Measurements from ENCODE around the gene MMP25.
A peak's percentile ranks its signal among the peaks of the same experiment; 100 is the strongest.
"Not testable (repeated sequence)": the region's sequence is repeated elsewhere in the genome, so short reads cannot be mapped to it uniquely, and the experiment has no call there.

The MMP25 gene

DNA sequence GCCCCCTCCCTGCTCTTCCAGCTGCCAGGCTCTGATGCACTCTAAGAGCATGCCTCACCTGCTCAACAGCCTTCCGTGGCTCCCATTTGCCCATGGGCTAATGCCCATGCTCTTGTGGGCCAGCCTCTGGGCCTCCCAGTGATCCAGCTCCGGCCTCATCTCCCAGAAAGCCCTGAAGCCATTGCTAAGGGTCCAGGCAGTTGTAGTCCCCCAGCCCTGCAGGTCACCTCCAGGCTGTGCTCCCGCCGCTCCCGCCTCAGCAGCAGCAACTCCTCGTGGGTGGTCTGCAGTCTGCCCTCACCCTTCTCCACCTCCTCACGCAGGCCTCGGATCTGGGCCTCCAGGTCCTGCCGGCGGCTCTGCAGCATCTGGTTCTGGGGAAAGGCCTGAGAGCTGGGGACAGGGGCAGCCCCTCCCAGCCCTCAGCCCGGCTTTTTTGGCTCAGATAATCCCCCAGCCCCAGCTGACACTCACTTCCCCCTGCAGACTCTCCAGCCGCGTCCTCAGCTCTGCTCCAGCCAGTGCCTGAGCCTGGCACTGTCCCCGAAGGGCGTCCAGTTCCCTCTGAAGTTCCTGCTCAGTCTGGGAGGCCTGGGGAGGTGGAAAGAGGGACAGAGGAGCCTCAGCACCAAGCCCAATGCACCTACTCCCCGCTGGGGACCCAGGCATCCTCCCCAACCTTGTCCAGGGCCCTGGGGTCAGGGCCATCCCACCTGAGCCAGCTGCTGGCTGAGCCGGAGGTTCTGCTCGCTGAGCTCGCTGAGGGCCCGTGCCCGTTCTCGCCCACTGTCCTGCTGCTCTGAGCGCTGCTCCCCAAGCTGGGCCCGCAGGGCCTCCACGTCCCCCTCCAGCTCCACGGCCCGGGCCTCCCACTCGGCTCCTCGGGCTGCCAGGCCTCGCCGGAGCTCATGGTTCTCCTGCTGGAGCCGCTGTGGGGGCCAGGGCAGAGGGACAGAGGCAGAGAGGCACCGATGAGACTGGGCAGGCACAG is 15.8 kb upstream of the MMP25 start:
- DNase-seq = no peak

DNA sequence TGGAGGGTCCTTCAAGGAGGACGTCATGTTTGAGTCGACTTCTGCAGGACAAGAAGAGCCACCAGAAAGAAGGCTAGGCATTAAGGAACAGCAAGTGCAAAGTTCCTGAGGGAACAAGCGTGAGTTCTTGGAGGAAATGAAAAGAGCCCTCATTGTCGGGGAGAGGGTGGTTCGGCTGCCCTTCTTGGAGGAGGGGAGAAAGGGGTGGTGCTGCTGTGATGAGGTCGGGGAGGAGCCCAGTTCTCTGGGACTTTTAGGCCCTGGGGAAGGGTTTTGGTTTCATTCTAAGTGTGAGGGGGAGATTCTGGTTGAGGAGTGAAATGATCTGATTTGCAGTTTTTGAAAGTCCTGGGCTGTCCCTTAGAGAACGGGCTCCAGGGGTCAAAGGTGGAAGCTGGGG is 13.7 kb upstream of the MMP25 start:
- DNase-seq = no peak

- DNase-seq = no peak
These were observed 10.9 kb upstream of the MMP25 start for GRCh38 chr16:3035289-3035971.

DNA sequence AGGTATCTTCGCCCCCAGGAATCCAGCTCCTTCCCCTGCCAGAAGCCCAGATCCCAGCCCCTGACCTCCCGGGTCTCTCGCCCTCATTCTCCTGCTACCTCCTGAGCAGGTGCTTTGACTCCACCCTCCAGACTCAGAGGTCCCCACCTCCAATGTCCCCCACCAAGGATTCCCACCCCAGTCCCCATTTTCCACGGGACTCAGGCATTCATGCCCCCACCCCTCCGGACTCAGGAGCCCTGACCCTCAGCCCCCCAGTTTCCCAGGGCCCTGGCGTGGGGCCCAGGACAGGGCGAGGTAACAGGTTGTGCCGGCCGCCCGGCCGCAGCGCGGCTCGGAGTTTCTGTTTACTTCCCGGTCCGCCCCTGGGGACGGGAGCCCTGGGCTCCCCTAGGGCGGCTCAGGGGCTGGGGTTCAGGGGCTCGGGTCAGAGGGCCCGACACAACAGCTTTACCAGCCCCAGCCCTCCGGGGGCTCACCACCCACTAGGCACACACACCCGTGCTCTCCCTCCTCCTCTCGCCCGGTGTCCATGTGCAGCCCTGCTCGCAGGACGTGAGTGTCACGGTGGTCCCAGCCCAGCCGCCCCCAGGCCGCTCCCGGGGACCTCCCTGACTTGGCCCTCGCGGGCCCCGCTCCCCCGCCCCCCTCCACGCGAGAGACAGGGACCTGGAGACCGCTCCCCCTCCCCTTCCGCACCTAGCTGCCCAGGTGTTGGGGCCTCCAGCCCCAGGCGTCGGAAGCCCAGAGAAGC is 10.2 kb upstream of the MMP25 start:
- no peak for DNase-seq

DNA sequence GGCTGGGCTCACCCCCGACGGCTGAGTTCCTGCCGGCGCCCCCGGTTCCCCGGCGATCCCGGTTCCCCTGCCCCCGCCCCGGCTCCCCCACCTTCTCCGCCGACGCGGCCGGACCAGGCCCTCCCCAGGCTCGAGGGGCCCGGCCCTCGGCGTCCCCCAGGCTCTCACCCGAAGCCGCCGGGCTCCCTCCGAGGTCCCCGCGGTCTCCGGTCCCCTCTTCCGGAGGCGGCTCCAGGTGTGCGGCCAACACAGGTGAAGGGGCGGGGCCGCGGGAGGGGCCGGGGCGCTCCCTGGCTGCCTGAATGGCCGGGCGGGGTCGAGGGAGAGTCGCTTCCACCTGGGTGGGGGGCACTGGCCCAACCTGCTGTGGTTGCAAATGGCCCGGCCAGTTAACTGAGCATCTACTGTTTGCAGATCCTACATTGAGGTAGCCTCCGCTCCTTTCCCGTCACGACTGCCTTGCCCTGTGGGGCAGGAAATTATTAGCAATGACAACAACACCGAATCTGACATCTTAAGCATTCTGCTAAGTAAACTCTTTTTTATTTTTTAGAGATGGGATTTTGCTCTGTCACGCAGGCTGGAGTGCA is 9.5 kb upstream of the MMP25 start, which contains the start of gene BICDL2:
Gene BICDL2 (minus strand): TSS at position 219 of the 590 bp plus-strand sequence. CDS start 1,448 bp downstream, outside the sequence.
- no peak for DNase-seq

DNA sequence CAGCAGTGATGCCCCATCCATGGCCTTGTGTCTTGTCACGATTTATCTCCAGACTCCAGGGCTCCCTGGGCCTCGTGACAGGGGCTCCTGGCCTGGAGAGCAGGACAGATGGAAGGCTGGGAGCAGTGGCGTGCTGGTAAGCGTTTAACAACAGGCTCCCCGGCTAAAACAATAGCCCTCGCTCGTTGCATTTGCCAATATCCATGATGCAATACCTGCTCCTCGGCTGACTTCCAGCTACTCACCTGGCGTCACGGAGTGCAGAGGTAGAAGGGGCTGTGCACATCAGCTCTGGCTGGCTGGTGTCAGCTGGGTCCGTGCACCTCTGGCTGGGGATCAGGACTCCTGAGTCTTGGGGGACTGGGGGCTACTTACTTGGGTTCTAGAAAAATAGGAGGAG is 8.1 kb upstream of the MMP25 start:
- DNase-seq = no peak

- DNase-seq = no peak
These were observed 7.5 kb upstream of the MMP25 start for GRCh38 chr16:3038896-3039295.

DNA sequence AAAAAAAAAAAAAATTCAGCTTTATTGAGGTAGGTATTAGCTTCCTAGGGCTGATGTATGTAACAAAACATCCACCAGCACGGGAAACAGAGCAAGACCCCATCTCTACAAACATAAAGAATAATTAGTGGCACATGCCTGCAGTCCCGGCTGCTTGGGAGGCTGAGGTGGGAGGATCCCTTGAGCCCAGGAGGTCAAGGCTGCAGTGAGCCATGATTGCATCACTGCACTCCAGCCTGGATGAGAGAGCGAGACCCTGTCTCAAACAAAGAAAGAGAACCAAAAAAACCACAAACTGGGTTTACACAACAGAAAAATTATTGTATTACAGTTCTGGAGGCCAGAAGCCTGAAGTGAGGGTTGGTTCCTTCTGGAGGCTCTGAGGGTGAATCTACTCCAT is 4.0 kb upstream of the MMP25 start:
- DNase-seq = no peak

DNA sequence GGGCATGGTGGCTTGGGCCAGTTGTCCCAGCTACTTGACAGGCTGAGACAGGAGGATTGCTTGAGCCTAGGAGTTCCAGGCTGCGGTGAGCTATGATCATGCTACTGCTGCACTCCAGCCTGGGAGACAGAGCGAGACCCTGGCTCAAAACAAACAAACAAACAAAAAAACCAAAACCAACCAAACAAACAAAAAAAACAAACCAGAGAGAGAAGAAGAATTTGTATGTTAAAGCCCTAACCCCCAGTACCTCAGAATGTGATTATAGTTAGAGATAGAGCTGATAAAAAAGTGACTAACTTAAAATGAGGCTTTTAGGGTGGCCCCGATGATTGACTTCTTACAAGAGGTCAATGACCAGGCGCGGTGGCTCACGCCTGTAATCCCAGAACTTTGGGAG is 1.7 kb upstream of the MMP25 start:
- DNase-seq = no peak

DNA sequence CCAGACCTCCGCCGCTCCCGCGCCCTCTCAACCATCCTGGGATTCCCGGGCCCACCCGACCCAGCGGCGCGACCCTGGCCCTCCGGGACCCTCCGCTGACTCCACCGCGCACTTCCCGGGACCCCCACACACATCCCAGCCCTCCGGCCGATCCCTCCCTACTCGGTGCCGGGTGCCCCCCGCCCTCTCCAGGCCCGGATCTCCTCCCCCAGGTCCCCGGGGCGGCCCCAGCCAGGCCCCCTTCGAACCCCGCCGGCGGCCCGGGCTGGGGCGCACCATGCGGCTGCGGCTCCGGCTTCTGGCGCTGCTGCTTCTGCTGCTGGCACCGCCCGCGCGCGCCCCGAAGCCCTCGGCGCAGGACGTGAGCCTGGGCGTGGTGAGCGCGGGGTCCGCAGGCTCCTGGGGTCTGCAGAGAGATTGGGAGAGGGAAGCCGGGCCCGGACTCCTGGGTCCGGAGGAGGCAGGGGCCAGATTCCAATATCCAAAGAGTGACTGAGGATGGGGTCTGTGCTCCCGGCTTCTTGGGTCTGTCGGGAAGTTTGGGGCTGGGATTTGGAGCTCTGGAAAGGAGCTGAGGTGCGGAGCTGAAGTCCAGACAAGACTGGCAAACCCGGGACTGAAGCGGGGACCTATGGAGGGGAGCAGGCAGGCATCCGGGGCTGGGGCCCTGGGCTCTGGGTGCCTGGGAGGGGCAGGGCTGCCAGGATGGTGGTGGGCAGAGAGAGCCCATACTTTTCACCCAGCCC is 453 bp downstream of the MMP25 start:
- DNase-seq = no peak

GRCh38 chr16:3047387-3047720 is 993 bp downstream of the MMP25 start:
- no peak for DNase-seq

- no peak for DNase-seq
These were observed 3.6 kb downstream of the MMP25 start for GRCh38 chr16:3049921-3050481.

GRCh38 chr16:3050487-3050886 is 4.1 kb downstream of the MMP25 start:
- DNase-seq = no peak

- DNase-seq = no peak
These were observed 4.6 kb downstream of the MMP25 start for GRCh38 chr16:3051009-3051408.

- DNase-seq = no peak
These were observed 5.1 kb downstream of the MMP25 start for GRCh38 chr16:3051494-3051893.

DNA sequence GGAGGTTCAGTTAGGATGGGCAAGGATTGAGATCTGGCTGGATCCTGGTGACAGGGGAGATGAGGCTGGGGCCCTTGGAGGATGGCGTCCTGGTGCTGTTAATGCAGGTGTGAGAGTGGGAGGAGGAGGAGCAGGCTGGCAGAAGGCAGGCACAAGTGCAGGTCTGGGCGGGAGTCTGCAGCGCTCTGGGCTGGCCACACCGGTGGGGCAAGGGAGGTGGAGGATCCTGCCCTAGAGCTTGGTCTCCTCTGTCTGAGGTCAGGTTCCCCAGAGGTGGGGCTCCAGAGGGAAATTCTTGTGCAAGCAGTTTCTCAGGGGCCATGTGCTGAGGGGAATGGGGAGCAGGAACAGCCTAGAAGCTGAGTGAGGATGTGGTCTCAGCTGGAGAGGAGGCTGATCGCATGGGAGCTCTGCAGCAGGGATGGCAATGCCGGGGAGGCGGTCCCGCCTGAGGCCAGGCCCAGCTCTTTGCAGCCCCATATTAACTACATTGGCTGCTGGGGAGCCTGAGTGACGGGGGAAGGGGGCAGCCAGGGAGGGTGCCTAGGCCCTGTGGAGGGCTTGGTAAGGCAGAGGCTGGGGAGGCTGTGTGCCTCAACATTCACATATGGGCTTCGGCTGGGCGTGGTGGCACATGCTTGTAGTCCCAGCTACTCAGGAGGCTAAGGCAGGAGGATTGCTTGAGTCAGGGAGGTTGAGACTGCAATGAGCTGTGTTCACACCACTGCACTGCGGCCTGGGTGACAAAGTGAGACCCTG is 6.4 kb downstream of the MMP25 start:
- not testable (repeated sequence) for DNase-seq

DNA sequence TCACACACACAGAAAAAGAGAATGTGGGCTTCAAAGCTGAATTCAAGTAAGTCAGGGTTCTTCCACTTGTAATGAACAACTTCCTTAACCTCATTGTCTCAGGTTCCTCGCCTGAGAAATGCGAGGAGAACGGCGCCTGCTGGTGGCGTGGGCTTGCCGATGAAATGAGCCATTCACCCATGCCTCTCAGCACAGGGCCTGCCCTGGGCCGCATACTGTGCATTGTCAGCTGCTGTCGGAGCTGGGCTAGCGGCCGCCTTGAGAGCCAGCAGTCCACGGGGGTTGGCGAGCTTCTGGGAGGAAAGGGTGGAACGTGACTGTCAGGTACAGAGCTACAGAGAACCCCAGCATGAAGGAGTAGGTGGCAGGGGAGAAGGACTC is 7.0 kb downstream of the MMP25 start:
- peak; percentile 27 for DNase-seq

GRCh38 chr16:3054965-3055733 is 8.8 kb downstream of the MMP25 start:
- DNase-seq = no peak

DNA sequence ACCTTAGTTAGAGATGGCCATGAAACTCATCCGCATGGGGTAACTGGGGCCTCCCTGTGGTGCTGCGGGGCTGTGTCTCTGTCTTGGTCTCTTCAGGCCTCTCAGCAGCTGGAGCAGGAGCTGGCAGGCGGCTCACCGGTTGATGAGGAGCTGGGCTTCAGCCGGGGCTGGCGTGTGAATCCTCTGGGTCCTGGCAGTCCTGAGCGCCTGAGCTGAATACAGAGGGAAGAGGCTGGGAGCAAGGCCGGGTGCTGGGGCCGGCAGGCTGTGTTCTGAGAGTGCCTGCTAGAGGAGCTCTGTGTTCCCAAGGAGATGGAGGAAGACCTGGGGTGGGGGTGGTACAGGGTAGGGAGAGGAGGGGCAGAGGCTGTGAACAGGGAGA is 9.4 kb downstream of the MMP25 start:
- not testable (repeated sequence) for DNase-seq

All from stimulated activated naive CD4-positive, alpha-beta T cell treated with Interleukin-2 at 50 U/mL for 16 hours (primary cell).